HepG2 (cell line): Measurements from ENCODE around the gene NELFCD. TPM values are rescaled to one million over a fixed set of nuclear protein-coding genes. Genes with fewer than 3 reads are reported as not detected.

Experiments used
- ARID5B ChIP-seq: IDR thresholded peaks from 2 replicates; pipeline ENCODE4 v1.4.0; 2020; ENCODE audit warnings: mild to moderate bottlenecking, missing genetic modification reagents
- ATF6 ChIP-seq: sonication (generic); formaldehyde crosslinking; conservative IDR thresholded peaks from 2 replicates; pipeline ENCODE4 v1.4.0; 2020; ENCODE audit warnings: missing genetic modification reagents
- BRCA1 ChIP-seq: sonication (generic); formaldehyde crosslinking; IDR thresholded peaks from 2 replicates; pipeline ENCODE4 v1.4.0; 2020; ENCODE audit warnings: missing genetic modification reagents
- CEBPB ChIP-seq: IDR thresholded peaks from 2 replicates; pipeline ENCODE4 v1.6.1; 2011; ENCODE audit warnings: low read depth, low read length, improper control_type of control experiment, borderline replicate concordance
- HOXD1 ChIP-seq: sonication (generic); formaldehyde crosslinking; IDR thresholded peaks from 2 replicates; pipeline ENCODE4 v1.5.0; 2020; ENCODE audit warnings: missing genetic modification reagents
- KLF16 ChIP-seq, 2 experiments: sonication (generic) in 1 of 2; formaldehyde crosslinking in 1 of 2; IDR thresholded peaks; 2 replicates each; pipeline versions ENCODE4 v1.6.1 to v1.8.0; 2016 to 2023; ENCODE audit warnings: missing genetic modification reagents in 2 of 2, missing compliant biosample characterization in 1 of 2
- NR2F2 ChIP-seq: IDR thresholded peaks from 2 replicates; pipeline ENCODE4 v1.6.1; 2012; ENCODE audit warnings: low read depth, inconsistent platforms, borderline replicate concordance
- TBX3 ChIP-seq: fragments of 450-650 bp; IDR thresholded peaks from 2 replicates; pipeline ENCODE4 v1.6.1; 2017; ENCODE audit warnings: antibody characterized with exemption, mild to moderate bottlenecking, inconsistent platforms, borderline replicate concordance
- WIZ ChIP-seq: sonication (generic); formaldehyde crosslinking; IDR thresholded peaks from 2 replicates; pipeline ENCODE4 v1.5.1; 2020; ENCODE audit warnings: mild to moderate bottlenecking, missing genetic modification reagents
- ZNF343 ChIP-seq: sonication (generic); formaldehyde crosslinking; IDR thresholded peaks from 2 replicates; pipeline ENCODE4 v1.4.0; 2020; ENCODE audit warnings: mild to moderate bottlenecking, missing genetic modification reagents
- ZNF350 ChIP-seq: sonication (generic); formaldehyde crosslinking; IDR thresholded peaks from 2 replicates; pipeline ENCODE4 v1.4.0; 2020; ENCODE audit warnings: mild to moderate bottlenecking, low read depth, missing genetic modification reagents, borderline replicate concordance
- ZNF788 ChIP-seq: sonication (generic); formaldehyde crosslinking; IDR thresholded peaks from 2 replicates; pipeline ENCODE4 v1.5.0; 2020; ENCODE audit warnings: mild to moderate bottlenecking, missing genetic modification reagents, borderline replicate concordance
- polyA plus RNA-seq, 8 experiments: library from polyadenylated mRNA; depleted of rRNA in 3 of 8; stranded (reverse) in 7 of 8; unstranded in 1 of 8; fragments of >200 nt; fragmentation: Illumina TruSeq in 4 of 8; extraction: Trizol in 4 of 8; gene quantifications; 2 replicates each; pipeline versions ENCODE4 v1.2.1 to v1.2.3, GENCODE V29; 2011 to 2016; ENCODE audit warnings: low read depth in 4 of 8, missing spikeins in 1 of 8, mixed read lengths in 1 of 8; ENCODE audit not compliant: insufficient read depth in 1 of 8
- total RNA-seq, 5 experiments: library from RNA; depleted of rRNA; stranded (reverse); fragments of >200 nt; fragmentation: Illumina TruSeq; extraction: Trizol; gene quantifications; 2 replicates each; pipeline ENCODE4 v1.2.3, GENCODE V29; 2016; ENCODE audit warnings: low read depth in 1 of 5
- TF ChIP-seq, protein P1 (sequence below): sonication (generic); formaldehyde crosslinking; conservative IDR thresholded peaks from 2 replicates; pipeline ENCODE4 v1.8.0; 2022; ENCODE audit warnings: mild to moderate bottlenecking, moderate library complexity, missing genetic modification reagents
- TF ChIP-seq, protein P2 (sequence below): sonication (generic); formaldehyde crosslinking; IDR thresholded peaks from 2 replicates; pipeline ENCODE4 v1.5.1; 2020; ENCODE audit warnings: missing genetic modification reagents, mild to moderate bottlenecking, borderline replicate concordance
- TF ChIP-seq, protein P3 (sequence below): sonication (generic); formaldehyde crosslinking; IDR thresholded peaks from 2 replicates; pipeline ENCODE4 v1.8.1; 2023; ENCODE audit warnings: mild to moderate bottlenecking, missing genetic modification reagents

NELFCD gene
- total and polyA plus RNA-seq, 2 of the 13 experiments (the other 11 are each of a cell fraction or from before 2014, with no cell fraction given), result 159 to 203 TPM

- TF ChIP-seq, protein P1, sequence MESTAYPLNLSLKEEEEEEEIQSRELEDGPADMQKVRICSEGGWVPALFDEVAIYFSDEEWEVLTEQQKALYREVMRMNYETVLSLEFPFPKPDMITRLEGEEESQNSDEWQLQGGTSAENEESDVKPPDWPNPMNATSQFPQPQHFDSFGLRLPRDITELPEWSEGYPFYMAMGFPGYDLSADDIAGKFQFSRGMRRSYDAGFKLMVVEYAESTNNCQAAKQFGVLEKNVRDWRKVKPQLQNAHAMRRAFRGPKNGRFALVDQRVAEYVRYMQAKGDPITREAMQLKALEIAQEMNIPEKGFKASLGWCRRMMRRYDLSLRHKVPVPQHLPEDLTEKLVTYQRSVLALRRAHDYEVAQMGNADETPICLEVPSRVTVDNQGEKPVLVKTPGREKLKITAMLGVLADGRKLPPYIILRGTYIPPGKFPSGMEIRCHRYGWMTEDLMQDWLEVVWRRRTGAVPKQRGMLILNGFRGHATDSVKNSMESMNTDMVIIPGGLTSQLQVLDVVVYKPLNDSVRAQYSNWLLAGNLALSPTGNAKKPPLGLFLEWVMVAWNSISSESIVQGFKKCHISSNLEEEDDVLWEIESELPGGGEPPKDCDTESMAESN, result no peak
- TF ChIP-seq KLF16 (CRISPR knock-in tag; IDR thresholded peaks at IDR 0.05) (0 out of 4 replicates have a peak, but pooled peaks of 1 of the 2 experiments have one; percentile 16), TBX3 (no peak), ATF6 (0 out of 2 replicates have a peak, but pooled peaks have one; percentile 27), ZNF350 (no peak), CEBPB (no peak), ZNF343 (CRISPR knock-in tag) (no peak), ARID5B (CRISPR knock-in tag) (peak; percentile 60; the same call in 1 of the 2 replicates), ZNF788 (CRISPR knock-in tag) (0 out of 2 replicates have a peak, but pooled peaks have one; percentile 62), BRCA1 (CRISPR knock-in tag) (no peak), HOXD1 (CRISPR knock-in tag) (no peak), WIZ (CRISPR knock-in tag) (no peak), NR2F2 (no peak)
- TF ChIP-seq, protein P2, sequence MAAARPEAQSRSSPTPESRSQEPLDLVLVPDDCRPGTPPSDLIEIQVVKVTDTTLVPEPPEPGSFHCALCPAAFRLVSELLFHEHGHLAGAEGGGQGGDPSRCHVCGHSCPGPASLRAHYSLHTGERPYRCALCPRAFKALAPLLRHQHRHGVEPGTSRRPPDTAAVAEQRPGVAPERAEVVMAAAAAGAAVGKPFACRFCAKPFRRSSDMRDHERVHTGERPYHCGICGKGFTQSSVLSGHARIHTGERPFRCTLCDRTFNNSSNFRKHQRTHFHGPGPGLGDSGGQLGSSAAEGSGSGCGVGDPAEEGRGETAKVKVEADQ (CRISPR knock-in tag), result no peak; the same call in 1 of the 2 replicates
- TF ChIP-seq, protein P3, sequence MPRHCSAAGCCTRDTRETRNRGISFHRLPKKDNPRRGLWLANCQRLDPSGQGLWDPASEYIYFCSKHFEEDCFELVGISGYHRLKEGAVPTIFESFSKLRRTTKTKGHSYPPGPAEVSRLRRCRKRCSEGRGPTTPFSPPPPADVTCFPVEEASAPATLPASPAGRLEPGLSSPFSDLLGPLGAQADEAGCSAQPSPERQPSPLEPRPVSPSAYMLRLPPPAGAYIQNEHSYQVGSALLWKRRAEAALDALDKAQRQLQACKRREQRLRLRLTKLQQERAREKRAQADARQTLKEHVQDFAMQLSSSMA (CRISPR knock-in tag), result no peak
Measured at GRCh38 chr20:59004763-59005522, 23.9 kb downstream of the NELFCD start (continued).
